ENCODE data around the gene OR5AU1.

The OR5AU1 gene

DNA sequence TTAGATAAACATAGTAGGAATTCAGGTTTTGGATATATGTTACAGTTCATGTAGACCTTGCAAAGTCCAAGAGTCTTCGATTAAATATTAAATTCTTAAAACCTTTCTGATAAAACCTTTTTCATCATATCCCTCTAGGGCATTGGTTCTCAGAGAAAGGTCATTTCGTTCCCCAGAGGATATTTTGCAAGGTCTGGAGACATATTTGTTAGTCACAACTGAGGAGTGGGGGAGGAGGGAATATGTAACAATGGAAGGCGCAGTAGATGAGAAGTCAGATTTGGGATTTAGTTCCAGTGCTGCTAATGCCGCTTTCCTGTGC, 49.7 kb downstream of the OR5AU1 start:
- no peak for DNase-seq

DNA sequence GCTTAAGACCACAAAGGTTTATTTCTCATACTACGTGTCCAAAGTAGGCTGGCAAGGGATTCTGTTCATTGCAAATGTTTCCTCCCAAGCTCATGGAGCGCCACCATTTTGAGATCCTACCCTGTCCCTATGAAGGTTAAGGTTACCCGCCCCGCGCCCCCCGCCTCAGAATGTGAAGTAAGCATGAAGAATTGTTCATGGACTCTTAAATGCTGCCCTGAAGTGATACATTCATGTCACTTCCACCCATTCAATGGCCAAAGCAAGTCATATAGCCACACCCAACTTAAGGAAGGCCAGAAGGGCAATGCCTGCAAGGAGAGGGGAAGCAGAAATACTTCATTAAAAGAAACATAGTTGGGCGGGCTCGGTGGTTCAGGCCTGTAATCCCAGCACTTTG, 50.8 kb downstream of the OR5AU1 start:
- no peak for DNase-seq
